ENCODE results near the gene AARS1.
"Not testable (repeated sequence)": the region's sequence is repeated elsewhere in the genome, so short reads cannot be mapped to it uniquely, and the experiment has no call there.

AARS1 gene

GRCh38 chr16:70289229-70290094, at the start of gene AARS1:
Gene AARS1, minus strand, starts transcription at chr16:70289506. Its CDS starts 6,743 bp downstream, at chr16:70282763.
- peak; percentile 87 for DNase-seq

DNA sequence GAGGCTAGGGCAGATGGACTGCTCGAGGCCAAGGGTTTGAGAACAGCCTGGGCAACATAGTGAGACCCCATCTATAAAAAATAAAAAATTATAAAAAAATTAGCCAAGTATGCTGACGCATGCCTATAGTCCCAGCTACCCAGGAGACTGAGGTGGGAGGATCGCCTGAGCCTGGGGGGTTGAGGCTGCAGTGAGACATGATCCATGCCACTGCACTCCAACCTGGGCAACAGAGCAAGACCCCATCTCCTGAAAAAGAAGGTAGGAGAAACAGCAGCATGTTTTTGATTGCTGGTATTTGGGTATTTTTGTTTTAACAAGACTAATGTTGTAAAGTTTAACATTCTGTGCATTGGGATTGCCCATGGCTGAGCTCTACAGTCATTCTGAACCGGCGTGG, 48.5 kb upstream of the AARS1 start:
- no peak for DNase-seq

DNA sequence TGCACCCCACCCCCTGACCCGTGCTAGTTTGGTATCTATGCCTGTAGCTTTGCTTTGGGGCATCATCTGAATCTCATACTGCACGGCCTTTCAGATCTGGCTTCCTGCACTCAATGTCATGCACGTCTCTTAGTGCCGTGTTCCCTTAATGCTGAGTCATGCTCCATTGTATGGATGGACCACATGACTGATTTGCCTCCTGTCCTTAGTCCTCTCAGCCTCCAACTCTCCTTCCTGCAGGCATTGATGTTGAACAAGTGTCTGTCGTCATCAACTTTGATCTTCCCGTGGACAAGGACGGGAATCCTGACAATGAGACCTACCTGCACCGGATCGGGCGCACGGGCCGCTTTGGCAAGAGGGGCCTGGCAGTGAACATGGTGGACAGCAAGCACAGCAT, 43.4 kb upstream of the AARS1 start:
- DNase-seq = not testable (repeated sequence)

GRCh38 chr16:70331588-70332358, 42.5 kb upstream of the AARS1 start:
- DNase-seq = no peak

DNA sequence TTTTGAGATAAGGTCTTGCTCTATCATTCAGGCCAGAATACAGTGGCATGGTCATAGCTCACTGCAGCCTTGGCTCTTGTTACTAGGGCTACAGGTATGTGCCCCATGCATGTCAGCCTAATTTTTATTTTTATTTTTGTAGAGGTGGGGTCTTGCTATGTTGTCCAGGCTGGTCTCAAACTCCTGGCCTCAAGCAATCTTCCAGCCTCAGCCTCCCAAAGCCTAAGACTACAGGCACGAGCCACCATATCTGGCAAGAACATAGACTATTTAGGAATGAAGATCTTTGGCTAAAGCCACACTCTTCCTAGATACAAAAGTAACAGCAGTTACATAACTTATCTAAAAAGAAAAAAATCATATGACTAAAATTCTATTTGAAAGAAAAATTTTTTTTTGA, 41.8 kb upstream of the AARS1 start:
- no peak for DNase-seq

GRCh38 chr16:70324998-70325747, 35.9 kb upstream of the AARS1 start:
- DNase-seq = no peak

- no peak for DNase-seq
Observed at GRCh38 chr16:70320121-70320520, 30.8 kb upstream of the AARS1 start.

- not testable (repeated sequence) for DNase-seq
Observed at GRCh38 chr16:70307726-70308125, 18.4 kb upstream of the AARS1 start.

DNA sequence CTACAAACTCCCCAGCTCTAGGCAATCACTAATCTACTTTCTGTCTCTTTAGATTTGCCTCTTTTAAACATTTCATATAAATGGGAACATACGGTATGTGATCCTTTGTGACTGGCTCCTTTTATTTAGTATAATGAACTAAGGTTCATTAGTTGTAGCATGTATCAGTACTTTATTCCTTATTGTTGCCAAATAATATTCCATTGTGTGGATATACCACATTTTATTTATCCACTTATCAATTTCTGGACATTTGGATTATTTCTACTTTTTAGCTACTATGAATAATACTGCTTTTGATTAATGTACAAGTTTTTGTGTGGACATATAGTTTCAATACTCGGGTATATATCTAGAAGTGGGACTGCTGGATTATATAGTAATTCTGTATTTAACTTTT, 17.6 kb upstream of the AARS1 start:
- DNase-seq = no peak

DNA sequence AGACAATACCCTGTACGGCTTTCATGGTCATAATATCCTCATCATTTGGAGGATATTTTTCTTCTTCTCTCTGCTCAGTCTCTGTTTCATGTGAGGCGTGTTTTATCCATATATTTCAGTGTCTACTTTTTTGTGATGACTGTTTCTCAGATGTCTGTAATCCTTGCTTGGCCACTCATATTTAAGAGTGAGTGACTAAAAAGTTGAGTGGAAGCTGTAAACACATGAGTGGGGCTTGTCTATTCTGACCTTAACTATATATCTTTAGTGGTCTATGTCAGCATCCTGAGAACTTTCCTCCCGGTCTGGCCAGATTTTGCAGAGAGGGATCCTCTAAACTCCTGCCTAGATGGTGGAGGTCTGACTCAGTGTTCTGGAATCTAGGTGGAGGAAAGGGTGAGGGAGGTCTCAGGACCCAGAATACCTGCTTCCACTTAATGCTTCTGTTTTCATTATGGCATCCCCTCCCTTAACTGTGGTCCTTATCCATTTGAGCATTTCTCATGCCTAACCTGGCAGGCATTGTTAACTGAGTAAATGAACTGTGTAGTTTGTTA, 15.7 kb upstream of the AARS1 start:
- no peak for DNase-seq

DNA sequence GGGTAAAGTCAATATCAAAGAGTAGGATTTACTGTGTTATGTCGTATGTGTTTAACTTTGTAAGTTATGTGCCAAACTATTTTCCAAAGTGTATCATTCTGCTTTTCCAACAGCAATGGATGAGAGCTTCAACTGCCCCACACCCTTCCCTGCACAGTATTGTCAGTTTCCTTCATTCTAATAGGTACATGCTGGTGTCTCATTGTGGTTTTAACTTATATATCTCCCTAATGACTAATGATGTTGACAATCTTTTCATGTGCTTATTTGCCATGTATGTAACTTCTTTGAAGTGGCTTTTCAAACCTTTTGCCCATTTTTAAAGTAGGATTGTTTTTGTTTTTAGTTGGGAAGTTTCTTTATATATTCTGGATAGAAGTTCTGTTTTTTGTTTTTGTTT, 13.4 kb upstream of the AARS1 start:
- no peak for DNase-seq

GRCh38 chr16:70301121-70301520, 11.8 kb upstream of the AARS1 start:
- DNase-seq = no peak

DNA sequence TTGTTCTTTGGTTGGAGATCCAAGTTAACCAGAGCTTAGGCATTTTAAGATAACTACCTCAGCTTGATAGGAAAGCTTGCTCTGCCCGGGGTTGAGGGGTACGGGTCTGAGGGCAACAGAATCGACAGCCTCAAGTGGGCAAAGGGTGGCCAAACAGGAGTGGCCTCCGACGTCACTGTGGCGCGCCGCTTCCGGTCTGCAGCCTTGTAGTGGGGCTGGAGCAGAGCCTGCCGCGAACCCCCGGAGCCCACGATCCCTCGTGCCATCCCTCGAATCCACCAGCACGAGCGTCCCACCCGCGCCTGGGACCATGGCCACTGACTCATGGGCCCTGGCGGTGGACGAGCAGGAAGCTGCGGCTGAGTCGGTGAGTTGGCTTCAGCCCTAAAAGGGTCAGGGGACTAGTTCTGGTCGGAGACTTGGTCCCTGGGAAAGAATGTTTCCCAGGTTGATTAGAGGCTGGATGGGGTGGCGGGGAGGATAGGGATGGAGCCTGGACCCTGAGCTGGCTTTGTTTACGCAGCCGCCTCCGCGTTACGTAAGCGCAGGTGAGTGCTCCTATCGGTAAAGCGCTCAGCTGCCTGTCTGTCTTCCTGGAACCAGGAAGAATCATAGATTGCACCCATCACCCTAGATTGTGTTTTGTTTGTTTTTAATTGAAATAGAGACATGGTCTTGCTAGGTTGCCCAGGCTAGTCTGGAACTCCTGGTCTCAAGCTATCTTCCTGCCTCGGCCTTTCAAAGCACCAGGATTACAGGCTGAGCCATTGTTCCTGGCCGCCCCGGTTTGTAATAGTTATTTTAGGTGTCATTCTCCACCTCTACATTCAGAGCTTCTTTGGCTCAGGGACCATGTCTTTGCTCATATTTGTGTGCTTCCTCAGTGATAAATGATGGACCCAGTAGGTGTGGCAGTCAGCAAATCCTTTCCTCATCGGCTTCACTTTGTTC, 10.0 kb upstream of the AARS1 start, which contains the start of gene DDX19B:
TSS of gene DDX19B (plus strand) at position 199 of the 951 bp plus-strand sequence. CDS start at position 311, 112 bp downstream.
- peak; percentile 31 for DNase-seq

DNA sequence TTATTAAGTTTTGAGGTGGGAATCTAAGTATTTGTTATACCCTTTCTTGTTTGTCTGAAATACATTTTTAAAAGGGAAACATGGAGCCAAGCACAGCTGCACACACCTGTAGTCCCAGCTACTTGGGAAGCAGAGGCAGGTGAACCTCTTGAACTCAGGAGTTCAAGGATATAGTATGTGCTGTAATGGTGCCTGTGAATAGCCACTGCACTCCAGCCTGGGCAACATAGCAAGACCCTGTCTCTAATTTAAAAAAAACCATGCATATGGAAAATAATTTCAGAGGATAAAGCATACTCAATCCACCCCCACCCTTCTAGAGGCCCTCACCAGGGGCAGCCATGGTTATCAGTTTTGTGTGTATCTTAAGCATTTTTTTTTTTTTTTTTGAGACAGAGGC, 6.3 kb upstream of the AARS1 start:
- DNase-seq = no peak

GRCh38 chr16:70294385-70295025, 5.2 kb upstream of the AARS1 start:
- no peak for DNase-seq

- DNase-seq = not testable (repeated sequence)
Observed at GRCh38 chr16:70292148-70292547, 2.8 kb upstream of the AARS1 start.

DNA sequence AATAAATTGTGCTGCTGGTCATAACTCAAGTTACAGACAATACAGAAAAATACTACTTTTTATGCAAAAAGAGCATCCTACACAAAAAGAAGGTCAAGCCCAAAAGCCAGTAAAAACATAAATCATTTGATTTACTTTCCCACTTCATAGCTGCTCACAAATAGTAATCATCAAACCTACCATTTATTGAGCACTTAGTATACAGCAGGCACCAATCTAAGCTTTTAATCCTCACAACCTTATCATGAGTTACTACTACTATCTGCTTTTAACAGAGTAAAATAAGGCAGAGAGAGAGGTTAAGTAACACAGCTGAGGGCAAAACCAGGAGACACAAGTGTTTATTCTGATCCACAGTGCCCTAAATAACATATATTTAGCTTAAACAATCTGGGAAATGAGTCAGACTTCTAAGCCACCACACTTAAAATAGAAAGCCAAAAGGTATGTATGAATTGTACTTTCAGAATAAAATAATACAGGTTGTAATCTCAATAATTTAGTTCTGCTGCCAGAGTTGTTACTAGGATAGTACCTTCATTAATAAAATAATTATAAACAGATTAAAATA, 1.7 kb upstream of the AARS1 start:
- DNase-seq = no peak

DNA sequence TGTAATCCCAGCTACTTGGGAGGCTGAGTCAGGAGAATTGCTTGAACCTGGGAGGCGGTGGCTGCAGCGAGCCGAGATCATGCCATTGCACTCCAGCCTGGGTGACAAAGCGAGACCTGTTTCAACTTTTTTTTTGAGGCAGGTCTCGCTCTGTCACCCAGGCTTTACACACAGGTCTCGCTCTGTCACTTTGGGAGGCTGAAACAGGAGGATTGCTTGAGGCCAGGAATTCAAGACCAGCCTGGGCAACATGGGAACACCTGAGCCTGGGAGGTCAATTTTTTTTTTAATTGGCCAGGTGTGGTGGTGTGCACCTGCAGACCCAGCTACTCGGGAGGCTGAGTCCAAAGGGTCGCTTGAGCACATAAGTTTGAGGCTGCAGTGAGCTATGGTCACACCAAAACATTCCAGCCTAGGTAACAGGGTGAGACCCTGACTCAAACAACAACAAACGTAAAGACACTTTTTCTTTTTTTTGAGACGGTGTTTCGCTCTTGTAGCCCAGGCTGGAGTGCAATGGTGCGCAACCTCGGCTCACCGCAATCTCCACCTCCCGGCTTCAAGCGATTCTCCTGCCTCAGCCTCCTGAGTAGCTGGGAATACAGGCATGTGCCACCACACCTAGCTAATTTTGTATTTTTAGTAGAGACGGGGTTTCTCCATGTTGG, 1.9 kb downstream of the AARS1 start:
- DNase-seq = not testable (repeated sequence)

DNA sequence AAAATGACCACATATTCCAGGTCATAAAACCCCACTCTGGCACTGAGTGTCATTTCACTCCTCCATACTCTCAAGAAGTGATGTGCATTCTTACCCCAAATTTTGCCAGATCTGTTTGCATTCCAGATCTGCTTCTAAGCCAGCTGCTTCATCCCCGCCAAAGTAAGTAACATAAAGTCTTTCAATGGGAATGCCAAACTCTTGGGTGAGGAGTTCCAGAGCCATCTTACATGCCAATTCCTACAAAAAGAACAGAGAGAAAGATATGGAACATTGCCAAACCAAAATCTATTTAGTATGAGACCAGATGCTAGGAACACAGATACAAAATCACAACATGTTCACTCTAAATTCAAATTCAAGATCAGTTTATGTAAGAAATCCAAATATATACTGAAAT, 12.9 kb downstream of the AARS1 start:
- DNase-seq = no peak

- no peak for DNase-seq
Observed at GRCh38 chr16:70271696-70272095, 17.6 kb downstream of the AARS1 start.
